DOHH2 (cell line): ENCODE measurements around the gene PTGR2.

Experiments used
- EZH2phosphoT487 ChIP-seq: fragments of 200-600 bp; sonication (generic); IDR thresholded peaks from 2 replicates; pipeline ENCODE4 v1.6.1; 2017; ENCODE audit warnings: borderline replicate concordance, mild to moderate bottlenecking, antibody characterized with exemption, low read length, moderate library complexity, mixed read lengths
- TF ChIP-seq, protein P1 (sequence below): fragments of 200-600 bp; sonication (generic); IDR thresholded peaks from one replicate; pipeline ENCODE4 v1.5.1; 2014; ENCODE audit warnings: antibody characterized with exemption, mild to moderate bottlenecking, low read depth, low read length; ENCODE audit not compliant: poor library complexity, severe bottlenecking

DNA sequence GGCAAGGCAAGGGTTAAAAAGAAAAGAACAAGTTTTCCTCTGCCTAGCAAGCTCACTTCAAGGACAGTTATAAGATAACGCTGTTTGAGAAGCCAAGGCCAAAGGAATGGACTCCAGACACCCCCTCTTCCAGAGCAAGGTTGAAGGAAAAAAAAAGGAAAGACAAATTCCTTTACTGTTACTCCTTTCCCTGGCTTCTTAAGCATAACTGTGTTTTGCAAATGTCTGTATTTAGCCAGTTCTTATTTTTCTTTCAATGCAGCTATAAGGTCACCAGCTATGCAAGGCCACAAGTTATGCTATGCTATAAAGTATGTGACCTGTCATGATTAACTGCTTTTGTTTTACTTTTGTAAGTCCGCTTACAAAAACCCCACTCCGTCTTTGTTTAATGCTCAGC is 61.6 kb downstream of the PTGR2 start:
- TF ChIP-seq, protein P1, sequence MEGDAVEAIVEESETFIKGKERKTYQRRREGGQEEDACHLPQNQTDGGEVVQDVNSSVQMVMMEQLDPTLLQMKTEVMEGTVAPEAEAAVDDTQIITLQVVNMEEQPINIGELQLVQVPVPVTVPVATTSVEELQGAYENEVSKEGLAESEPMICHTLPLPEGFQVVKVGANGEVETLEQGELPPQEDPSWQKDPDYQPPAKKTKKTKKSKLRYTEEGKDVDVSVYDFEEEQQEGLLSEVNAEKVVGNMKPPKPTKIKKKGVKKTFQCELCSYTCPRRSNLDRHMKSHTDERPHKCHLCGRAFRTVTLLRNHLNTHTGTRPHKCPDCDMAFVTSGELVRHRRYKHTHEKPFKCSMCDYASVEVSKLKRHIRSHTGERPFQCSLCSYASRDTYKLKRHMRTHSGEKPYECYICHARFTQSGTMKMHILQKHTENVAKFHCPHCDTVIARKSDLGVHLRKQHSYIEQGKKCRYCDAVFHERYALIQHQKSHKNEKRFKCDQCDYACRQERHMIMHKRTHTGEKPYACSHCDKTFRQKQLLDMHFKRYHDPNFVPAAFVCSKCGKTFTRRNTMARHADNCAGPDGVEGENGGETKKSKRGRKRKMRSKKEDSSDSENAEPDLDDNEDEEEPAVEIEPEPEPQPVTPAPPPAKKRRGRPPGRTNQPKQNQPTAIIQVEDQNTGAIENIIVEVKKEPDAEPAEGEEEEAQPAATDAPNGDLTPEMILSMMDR: no peak
- TF ChIP-seq EZH2phosphoT487: no peak
